OCI-LY3 (cell line): ENCODE results near the gene RANBP6.

Source experiments
- CTCF ChIP-seq: fragments of 200-600, 300-600 bp; sonication (generic); IDR thresholded peaks from 2 replicates; pipeline ENCODE4 v1.5.1; 2014; ENCODE audit warnings: antibody characterized with exemption, low read length, low read depth
- EZH2phosphoT487 ChIP-seq: fragments of 200-600 bp; shearing (Covaris generic); IDR thresholded peaks from 2 replicates; pipeline ENCODE4 v1.6.1; 2018; ENCODE audit warnings: antibody characterized with exemption, mixed run types, low read depth

- no peak for TF ChIP-seq CTCF
- TF ChIP-seq EZH2phosphoT487: no peak
These were observed 31.6 kb upstream of the RANBP6 start for GRCh38 chr9:6047020-6047419.
